HL-60 (cell line): ENCODE results near the gene KCNH1.

Source experiments
- CTCF ChIP-seq: IDR thresholded peaks from one replicate; pipeline ENCODE4 v1.5.1; 2011; ENCODE audit warnings: low read length, control low read depth, inconsistent platforms; ENCODE audit not compliant: insufficient read depth
- POLR2AphosphoS5 ChIP-seq: IDR thresholded peaks from 2 replicates; pipeline ENCODE4 v1.6.1; 2012; ENCODE audit warnings: low read depth

GRCh38 chr1:211013346-211014240, 120.4 kb downstream of the KCNH1 start:
- TF ChIP-seq CTCF: no peak
- TF ChIP-seq POLR2AphosphoS5: no peak
